ENCODE measurements around the gene SPON2. TPM values are rescaled to one million over a fixed set of nuclear protein-coding genes. Genes with fewer than 3 reads are reported as not detected.
A peak's percentile ranks its signal among the peaks of the same experiment; 100 is the strongest.

The SPON2 gene
- total RNA-seq, 4 donors from 2014 or later = 2.4 to 14.1 (median 6.6) TPM

- Histone ChIP-seq H3K27ac (no peak overlapping the region), H3K4me1 (peaks cover 15 to 17% of the 10 kb centered on the region in 2 donors), H3K4me3 (replicated peaks in 1 of 3) (no peak overlapping the region), H3K36me3 (peaks cover 27 to 32% of the 10 kb centered on the region in 2 donors), H3K9me3 (no peaks in the 10 kb centered on the region), H3K27me3 (no peaks in the 10 kb centered on the region)
- TF ChIP-seq POLR2A (IDR thresholded peaks at IDR 0.05) (no peak), CTCF (IDR thresholded peaks at IDR 0.05) (no peak)
- WGBS, 2 donors = 77 to 79% methylated on average over 21 of the region's 21 CpGs
- DNase-seq = peak; percentile 31 to 42
- intact Hi-C loops (cut with DNase I) = no loop called here
These were observed 46.5 kb upstream of the SPON2 start for GRCh38 chr4:1218634-1219565.

- Histone ChIP-seq H3K36me3 (peaks cover 37% of the 10 kb centered on the region in 2 donors), H3K4me1 (peaks cover 25 to 29% of the 10 kb centered on the region in 2 donors), H3K27ac (no peak overlapping the region), H3K4me3 (replicated peaks in 1 of 3) (no peak overlapping the region), H3K27me3 (no peaks in the 10 kb centered on the region), H3K9me3 (no peaks in the 10 kb centered on the region)
- DNase-seq = no peak
- TF ChIP-seq POLR2A (IDR thresholded peaks at IDR 0.05) (no peak), CTCF (IDR thresholded peaks at IDR 0.05) (no peak)
- WGBS, 2 donors = 97% methylated on average over 27 of the region's 27 CpGs
- intact Hi-C loops (cut with DNase I) = no loop called here
These were observed 45.0 kb upstream of the SPON2 start for GRCh38 chr4:1217366-1217765.

- no peak overlapping the region for H3K27ac ChIP-seq
- intact Hi-C loops (cut with DNase I) = no loop called here
These were observed 44.5 kb upstream of the SPON2 start for GRCh38 chr4:1216869-1217294.

GRCh38 chr4:1216076-1216614 is 43.8 kb upstream of the SPON2 start:
- no peak for DNase-seq
- intact Hi-C loops (cut with DNase I) = no loop called here
- H3K27ac ChIP-seq = no peak overlapping the region
- no peak overlapping the region for H3K4me3 ChIP-seq (replicated peaks in 1 of 3)
- 95 to 98% methylated on average over 20 to 24 of the region's 34 CpGs for WGBS, 2 donors
- H3K4me1 ChIP-seq = peaks cover 31 to 37% of the 10 kb centered on the region in 2 donors
- no peaks in the 10 kb centered on the region for H3K27me3 ChIP-seq
- no peak for TF ChIP-seq POLR2A (IDR thresholded peaks at IDR 0.05)
- TF ChIP-seq CTCF (IDR thresholded peaks at IDR 0.05) = no peak
- H3K36me3 ChIP-seq = peaks cover 30 to 37% of the 10 kb centered on the region in 2 donors
- no peaks in the 10 kb centered on the region for H3K9me3 ChIP-seq

More at GRCh38 chr4:1216869-1217294, 44.5 kb upstream of the SPON2 start:
- Histone ChIP-seq H3K4me3 (replicated peaks in 1 of 3) (no peak overlapping the region), H3K36me3 (peaks cover 36 to 37% of the 10 kb centered on the region in 2 donors), H3K9me3 (no peaks in the 10 kb centered on the region), H3K27me3 (no peaks in the 10 kb centered on the region), H3K4me1 (peaks cover 30 to 34% of the 10 kb centered on the region in 2 donors)
- 80 to 92% methylated on average over 20 to 21 of the region's 21 CpGs for WGBS, 2 donors
- DNase-seq = no peak
- no peak for TF ChIP-seq POLR2A (IDR thresholded peaks at IDR 0.05)
- no peak for TF ChIP-seq CTCF (IDR thresholded peaks at IDR 0.05)

All from thyroid gland (tissue), 4 donors.